Measurements from ENCODE around the gene ANO8. TPM values are rescaled to one million over a fixed set of nuclear protein-coding genes. Genes with fewer than 3 reads are reported as not detected.

ANO8 gene
- total and polyA plus RNA-seq, 2 donors (not counting 3 experiments of a cell fraction or from before 2014, with no cell fraction given), result 3.5 to 6.8 TPM

DNA sequence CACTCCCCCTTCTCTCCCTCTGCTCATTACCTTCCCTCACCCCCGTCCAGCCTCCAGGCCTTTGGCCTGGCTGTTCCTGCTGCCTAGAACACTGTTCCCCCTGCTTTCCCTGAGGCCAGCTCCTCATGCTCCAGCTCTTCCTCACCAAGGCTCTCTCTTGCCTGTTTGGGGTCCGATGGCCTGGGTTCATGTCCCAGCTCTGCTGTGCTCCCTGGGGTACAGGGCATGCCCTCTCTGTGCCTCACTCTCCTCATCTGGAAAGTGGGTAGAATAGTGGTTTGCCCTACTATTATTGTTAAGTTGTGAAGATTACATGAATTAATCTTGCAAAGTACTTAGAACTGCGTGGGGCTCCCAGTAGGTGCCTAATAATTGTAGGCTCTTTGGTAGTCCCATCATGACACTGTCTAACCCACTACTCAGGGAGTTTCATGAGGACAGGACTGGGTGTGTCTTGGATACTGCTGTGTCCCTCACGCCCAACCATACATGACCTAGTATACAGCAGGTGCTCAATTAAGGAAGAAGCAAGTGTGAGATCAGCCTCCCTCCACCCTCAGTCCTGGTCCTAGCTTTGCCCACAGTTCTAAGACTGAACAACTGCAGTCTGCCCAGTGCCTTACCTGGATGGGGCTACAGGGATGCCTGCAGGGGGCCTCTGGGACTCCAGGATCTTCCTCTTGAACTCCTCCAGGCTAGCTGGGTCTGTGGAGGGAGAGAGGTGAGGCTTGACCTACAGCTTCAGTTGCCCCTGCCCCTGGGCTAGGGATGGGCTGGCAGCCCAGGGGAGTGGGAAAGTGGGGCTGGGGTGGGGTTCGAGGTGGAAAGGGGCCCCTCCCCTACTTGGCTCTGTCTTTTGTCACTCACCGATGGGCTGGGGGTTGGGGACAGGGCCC, 25.5 kb upstream of the ANO8 start:
- H3K27ac ChIP-seq (ENCODE audit: insufficient read depth, low read depth, low read length), result no peak overlapping the region
- ChIA-PET CTCF (interaction anchor here (1.3 to 1.5 kb wide), 2 partner anchors 25 to 26 kb away, joined by 4 to 5 read pairs; no protein-coding TSS in a partner anchor), POLR2A (no interaction called here)
- BruUV-seq (replicated peaks), result no TSS peak
- FAIRE-seq (no peak), DNase-seq (ENCODE audit: low read depth, low spot score) (no peak)
- H3K27me3 ChIP-seq (ENCODE audit: control insufficient read depth in 2 of 2, insufficient read depth in 2 of 2, low read length in 2 of 2), result peaks cover 0 to 3% of the 10 kb centered on the region in 2 experiments
- H4K20me1 ChIP-seq (replicated peaks; ENCODE audit: control insufficient read depth, extremely low read depth, insufficient read depth, low read length), result no peaks in the 10 kb centered on the region
- intact Hi-C loops (cut with micrococcal nuclease) (no loop called here), dilution Hi-C loops (cut with MboI; ENCODE audit: extremely low pct_ligation_motif_present, low sequenced_read_pairs) (no loop called here)
- no peaks in the 10 kb centered on the region for H3K79me2 ChIP-seq (ENCODE audit: control insufficient read depth, insufficient read depth, low read length)
- H3K36me3 ChIP-seq (ENCODE audit: control insufficient read depth in 2 of 2, extremely low read depth in 1 of 2, insufficient read depth in 2 of 2, low read length in 2 of 2), result no peaks in the 10 kb centered on the region
- H3K9ac ChIP-seq (replicated peaks; ENCODE audit: extremely low read depth, insufficient read depth, low read length), result no peak overlapping the region
- no peaks in the 10 kb centered on the region for H3K9me1 ChIP-seq (replicated peaks; ENCODE audit: control insufficient read depth, extremely low read depth, insufficient read depth, low read length)
- TF ChIP-seq GATA2 (IDR thresholded peaks at IDR 0.05; ENCODE audit: insufficient read depth, insufficient read length, low read depth, low read length), result no peak
- TF ChIP-seq, protein P1, sequence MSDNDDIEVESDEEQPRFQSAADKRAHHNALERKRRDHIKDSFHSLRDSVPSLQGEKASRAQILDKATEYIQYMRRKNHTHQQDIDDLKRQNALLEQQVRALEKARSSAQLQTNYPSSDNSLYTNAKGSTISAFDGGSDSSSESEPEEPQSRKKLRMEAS (IDR thresholded peaks at IDR 0.05; ENCODE audit: insufficient read depth, insufficient read length), result no peak
- no peak for TF ChIP-seq EZH2 (IDR thresholded peaks at IDR 0.05; ENCODE audit: borderline replicate concordance, low read depth, low read length, severe bottlenecking)
- TF ChIP-seq POLR2A (IDR thresholded peaks at IDR 0.05; ENCODE audit: low read depth, low read length), result no peak
- TF ChIP-seq MYC (IDR thresholded peaks at IDR 0.05; ENCODE audit: low read depth, low read length), result no peak
- H2AFZ ChIP-seq (ENCODE audit: low read depth, low read length), result no peak overlapping the region
- no peaks in the 10 kb centered on the region for H3K9me3 ChIP-seq (replicated peaks; ENCODE audit: control insufficient read depth, insufficient read depth, low read length)
- H3K4me1 ChIP-seq (ENCODE audit: control insufficient read depth, extremely low read depth, insufficient read depth, low read length), result no peaks in the 10 kb centered on the region
- H3K4me2 ChIP-seq (ENCODE audit: insufficient read depth, low read length), result no peak overlapping the region
- no peak overlapping the region for H3K4me3 ChIP-seq (replicated peaks in 1 of 3; ENCODE audit: insufficient read depth in 1 of 3, low read depth in 1 of 3, low read length in 3 of 3)

DNA sequence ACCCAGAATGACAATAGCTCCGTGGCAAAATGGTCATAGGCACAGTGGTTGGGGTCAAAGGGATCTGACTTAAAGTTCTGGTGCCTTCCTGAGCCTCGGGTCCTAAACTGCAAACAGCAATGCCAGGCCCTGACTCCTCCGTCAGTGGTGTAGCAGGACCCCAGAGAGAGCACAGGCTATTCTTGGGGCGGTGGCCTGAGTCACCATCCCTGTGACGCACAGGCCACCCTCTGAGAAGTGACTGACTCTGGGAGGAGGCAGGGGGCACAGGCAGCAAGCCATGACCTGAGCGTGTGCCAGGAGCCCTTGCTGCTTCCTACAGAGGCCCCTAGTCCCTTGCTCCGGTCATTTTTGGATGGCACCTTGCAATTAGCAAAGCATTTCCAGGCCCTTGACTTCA, 23.7 kb upstream of the ANO8 start:
- CTCF ChIA-PET, result no interaction called here
- DNase-seq (ENCODE audit: low read depth, low spot score), result no peak
- no peaks in the 10 kb centered on the region for H3K9me1 ChIP-seq (replicated peaks; ENCODE audit: control insufficient read depth, extremely low read depth, insufficient read depth, low read length)
- no peak overlapping the region for H2AFZ ChIP-seq (ENCODE audit: low read depth, low read length)
- no peak overlapping the region for H3K4me2 ChIP-seq (ENCODE audit: insufficient read depth, low read length)
- no peak overlapping the region for H3K9ac ChIP-seq (replicated peaks; ENCODE audit: extremely low read depth, insufficient read depth, low read length)
- no peaks in the 10 kb centered on the region for H4K20me1 ChIP-seq (replicated peaks; ENCODE audit: control insufficient read depth, extremely low read depth, insufficient read depth, low read length)
- intact Hi-C loops (cut with micrococcal nuclease), result no loop called here
- BruUV-seq (replicated peaks), result no TSS peak
- no peak for FAIRE-seq
- TF ChIP-seq POLR2AphosphoS5 (IDR thresholded peaks at IDR 0.05; ENCODE audit: insufficient read depth, low read depth, low read length), result no peak
- H3K9me3 ChIP-seq (replicated peaks; ENCODE audit: control insufficient read depth, insufficient read depth, low read length), result no peaks in the 10 kb centered on the region
- H3K4me3 ChIP-seq (replicated peaks in 1 of 3; ENCODE audit: insufficient read depth in 1 of 3, low read depth in 1 of 3, low read length in 3 of 3), result no peak overlapping the region
- dilution Hi-C loops (cut with MboI; ENCODE audit: extremely low pct_ligation_motif_present, low sequenced_read_pairs), result no loop called here
- peaks cover 0 to 3% of the 10 kb centered on the region in 2 experiments for H3K27me3 ChIP-seq (ENCODE audit: control insufficient read depth in 2 of 2, insufficient read depth in 2 of 2, low read length in 2 of 2)
- no peak overlapping the region for H3K27ac ChIP-seq (ENCODE audit: insufficient read depth, low read depth, low read length)
- peaks cover under 1% of the 10 kb centered on the region for H3K4me1 ChIP-seq (ENCODE audit: control insufficient read depth, extremely low read depth, insufficient read depth, low read length)
- POLR2A ChIA-PET, result no interaction called here
- H3K36me3 ChIP-seq (ENCODE audit: control insufficient read depth in 2 of 2, extremely low read depth in 1 of 2, insufficient read depth in 2 of 2, low read length in 2 of 2), result no peaks in the 10 kb centered on the region
- no peaks in the 10 kb centered on the region for H3K79me2 ChIP-seq (ENCODE audit: control insufficient read depth, insufficient read depth, low read length)

All from endothelial cell of umbilical vein (primary cell).